ENCODE data around the gene BEND5. TPM values are rescaled to one million over a fixed set of nuclear protein-coding genes. Genes with fewer than 3 reads are reported as not detected.

The BEND5 gene
- total and polyA plus RNA-seq, 2 of the 8 experiments (the other 6 are each of a cell fraction or from before 2014, with no cell fraction given) = 3.8 to 7.5 TPM

DNA sequence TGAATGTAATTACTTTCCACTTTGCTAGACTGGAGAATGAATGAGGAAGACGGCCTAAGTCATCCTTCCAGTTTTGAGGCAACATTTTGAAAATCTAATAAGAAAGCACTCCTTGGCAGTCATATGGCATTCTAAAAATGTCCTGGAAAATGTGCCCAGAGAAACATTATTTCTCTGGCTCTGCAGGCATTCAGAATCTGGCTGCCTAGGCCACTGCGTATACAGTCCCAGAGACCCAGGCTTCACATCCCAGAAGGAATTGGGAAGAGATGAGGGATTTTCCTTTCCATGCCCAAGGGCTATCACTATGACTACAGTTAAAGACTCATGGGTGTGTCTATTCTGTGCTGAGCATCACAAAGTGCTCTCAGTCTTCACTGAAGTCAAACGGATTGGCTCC, 92.9 kb downstream of the BEND5 start (continued):
- no peak for TF ChIP-seq BACH1 (IDR thresholded peaks at IDR 0.05; ENCODE audit: low read length)
- TF ChIP-seq RNF2 (IDR thresholded peaks at IDR 0.05; ENCODE audit: borderline replicate concordance, low read depth, low read length, missing control alignments, poor library complexity, severe bottlenecking) = no peak
- no peak for TF ChIP-seq CEBPB (IDR thresholded peaks at IDR 0.05; ENCODE audit: low read depth, low read length)

Measured in H1 (cell line).